ENCODE measurements around the gene CYBB.

The CYBB gene

GRCh38 chrX:37752281-37752680 lies 27.6 kb upstream of the CYBB start (continued):
- no peak for TF ChIP-seq CSRNP3 (CRISPR knock-in tag; IDR thresholded peaks at IDR 0.05)

GRCh38 chrX:37752936-37753335 lies 26.9 kb upstream of the CYBB start:
- TF ChIP-seq CSDC2 (CRISPR knock-in tag; IDR thresholded peaks at IDR 0.05) (no peak), BACH2 (CRISPR knock-in tag; IDR thresholded peaks at IDR 0.05; ENCODE audit: borderline replicate concordance) (no peak), ZC3H10 (CRISPR knock-in tag; IDR thresholded peaks at IDR 0.05) (no peak), TCF4 (CRISPR knock-in tag; IDR thresholded peaks at IDR 0.05; ENCODE audit: borderline replicate concordance) (no peak), TSHZ2 (CRISPR knock-in tag; IDR thresholded peaks at IDR 0.05) (no peak), ZFP3 (CRISPR knock-in tag; IDR thresholded peaks at IDR 0.05) (no peak), PATZ1 (CRISPR knock-in tag; IDR thresholded peaks at IDR 0.05; ENCODE audit: borderline replicate concordance) (no peak), SNAI2 (CRISPR knock-in tag; IDR thresholded peaks at IDR 0.05) (no peak)
- ATAC-seq: no peak

- ATAC-seq: no peak
- TF ChIP-seq RARB (CRISPR knock-in tag; IDR thresholded peaks at IDR 0.05) (no peak), ZNF8 (CRISPR knock-in tag; IDR thresholded peaks at IDR 0.05) (no peak), ESRRG (CRISPR knock-in tag; IDR thresholded peaks at IDR 0.05) (no peak), TOX (CRISPR knock-in tag; IDR thresholded peaks at IDR 0.05; ENCODE audit: borderline replicate concordance) (no peak)
Measured at GRCh38 chrX:37753384-37753783, 26.5 kb upstream of the CYBB start.

GRCh38 chrX:37754516-37754915 lies 25.3 kb upstream of the CYBB start:
- ATAC-seq: no peak
- TF ChIP-seq POU6F1 (CRISPR knock-in tag; IDR thresholded peaks at IDR 0.05; ENCODE audit: borderline replicate concordance, low read depth) (no peak), ZFP3 (CRISPR knock-in tag; IDR thresholded peaks at IDR 0.05) (no peak), ZNF565 (CRISPR knock-in tag; conservative IDR thresholded peaks at IDR 0.05; ENCODE audit: low read depth) (no peak), GLIS3 (CRISPR knock-in tag; IDR thresholded peaks at IDR 0.05) (no peak), ARNTL (CRISPR knock-in tag; IDR thresholded peaks at IDR 0.05; ENCODE audit: borderline replicate concordance, low read depth) (no peak), TSHZ2 (CRISPR knock-in tag; IDR thresholded peaks at IDR 0.05) (no peak), PATZ1 (CRISPR knock-in tag; IDR thresholded peaks at IDR 0.05; ENCODE audit: borderline replicate concordance) (no peak), ZFP30 (CRISPR knock-in tag; IDR thresholded peaks at IDR 0.05) (no peak), ZNF8 (CRISPR knock-in tag; IDR thresholded peaks at IDR 0.05) (no peak), ZC3H10 (CRISPR knock-in tag; IDR thresholded peaks at IDR 0.05) (no peak), ESRRG (CRISPR knock-in tag; IDR thresholded peaks at IDR 0.05) (no peak), CSRNP3 (CRISPR knock-in tag; IDR thresholded peaks at IDR 0.05) (no peak), TCF4 (CRISPR knock-in tag; IDR thresholded peaks at IDR 0.05; ENCODE audit: borderline replicate concordance) (no peak), BACH2 (CRISPR knock-in tag; IDR thresholded peaks at IDR 0.05; ENCODE audit: borderline replicate concordance) (no peak), OSR1 (CRISPR knock-in tag; IDR thresholded peaks at IDR 0.05) (no peak), PPARA (CRISPR knock-in tag; IDR thresholded peaks at IDR 0.05; ENCODE audit: borderline replicate concordance) (no peak), RARB (CRISPR knock-in tag; IDR thresholded peaks at IDR 0.05) (no peak), TOX (CRISPR knock-in tag; IDR thresholded peaks at IDR 0.05; ENCODE audit: borderline replicate concordance) (no peak), SNAI2 (CRISPR knock-in tag; IDR thresholded peaks at IDR 0.05) (no peak), ZNF70 (CRISPR knock-in tag; IDR thresholded peaks at IDR 0.05) (no peak)
